ENCODE results near the gene EFCAB5.

DNA sequence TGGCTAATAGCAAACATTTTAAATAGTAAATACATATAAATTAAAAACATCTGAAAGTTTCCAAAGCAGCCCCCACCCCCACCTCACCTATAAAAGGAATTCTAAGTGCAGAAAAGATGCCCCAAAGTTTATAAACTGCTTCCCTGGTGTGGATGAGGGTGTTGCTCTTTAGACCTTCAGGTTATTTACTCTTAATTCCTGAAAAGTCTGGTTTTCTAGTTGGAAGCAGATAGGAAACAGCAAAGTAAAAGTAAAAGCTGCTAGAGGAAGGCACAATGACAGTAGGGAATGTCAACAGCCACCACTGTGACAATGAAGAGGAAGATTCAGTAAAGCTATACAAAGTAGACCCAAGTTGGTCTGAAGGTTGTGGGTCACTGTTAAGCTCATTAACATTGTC, 49.2 kb upstream of the EFCAB5 start:
- no peak for TF ChIP-seq POLR2A (IDR thresholded peaks at IDR 0.05; ENCODE audit: low read length)
- TF ChIP-seq GATA1 (IDR thresholded peaks at IDR 0.05; ENCODE audit: low read depth, low read length), result no peak

Measured in erythroblast (primary cell).